ENCODE measurements around the gene SPHK1.

SPHK1 gene

DNA sequence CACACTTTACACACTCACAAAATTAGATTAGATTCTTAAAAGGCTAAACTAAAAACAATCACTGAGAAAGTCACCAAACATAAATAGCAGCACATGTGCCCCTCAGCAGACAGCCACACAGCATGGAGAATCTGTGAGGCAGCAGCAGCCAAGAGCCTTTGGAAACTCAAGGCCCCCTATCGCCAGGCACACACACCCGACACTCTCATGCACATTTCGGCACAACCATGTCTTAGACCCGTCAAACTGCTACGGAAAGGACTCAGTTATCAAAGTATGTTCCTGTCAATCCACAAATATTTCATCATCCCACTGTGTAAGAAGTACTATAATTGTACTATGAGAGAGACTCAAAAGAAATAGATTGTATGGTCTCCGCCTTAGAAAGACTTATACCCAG, 47.6 kb downstream of the SPHK1 start:
- no peak for TF ChIP-seq EP300 (IDR thresholded peaks at IDR 0.05; ENCODE audit: borderline replicate concordance)
- TF ChIP-seq YY1 (IDR thresholded peaks at IDR 0.05; ENCODE audit: low read depth): no peak
- no peak for TF ChIP-seq ZBTB7A (IDR thresholded peaks at IDR 0.05; ENCODE audit: low read depth)
- TF ChIP-seq CEBPB (IDR thresholded peaks at IDR 0.05): no peak
- TF ChIP-seq, protein P1, sequence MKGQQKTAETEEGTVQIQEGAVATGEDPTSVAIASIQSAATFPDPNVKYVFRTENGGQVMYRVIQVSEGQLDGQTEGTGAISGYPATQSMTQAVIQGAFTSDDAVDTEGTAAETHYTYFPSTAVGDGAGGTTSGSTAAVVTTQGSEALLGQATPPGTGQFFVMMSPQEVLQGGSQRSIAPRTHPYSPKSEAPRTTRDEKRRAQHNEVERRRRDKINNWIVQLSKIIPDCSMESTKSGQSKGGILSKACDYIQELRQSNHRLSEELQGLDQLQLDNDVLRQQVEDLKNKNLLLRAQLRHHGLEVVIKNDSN (IDR thresholded peaks at IDR 0.05): no peak
- TF ChIP-seq EGR1 (IDR thresholded peaks at IDR 0.05): no peak
- TF ChIP-seq, protein P2, sequence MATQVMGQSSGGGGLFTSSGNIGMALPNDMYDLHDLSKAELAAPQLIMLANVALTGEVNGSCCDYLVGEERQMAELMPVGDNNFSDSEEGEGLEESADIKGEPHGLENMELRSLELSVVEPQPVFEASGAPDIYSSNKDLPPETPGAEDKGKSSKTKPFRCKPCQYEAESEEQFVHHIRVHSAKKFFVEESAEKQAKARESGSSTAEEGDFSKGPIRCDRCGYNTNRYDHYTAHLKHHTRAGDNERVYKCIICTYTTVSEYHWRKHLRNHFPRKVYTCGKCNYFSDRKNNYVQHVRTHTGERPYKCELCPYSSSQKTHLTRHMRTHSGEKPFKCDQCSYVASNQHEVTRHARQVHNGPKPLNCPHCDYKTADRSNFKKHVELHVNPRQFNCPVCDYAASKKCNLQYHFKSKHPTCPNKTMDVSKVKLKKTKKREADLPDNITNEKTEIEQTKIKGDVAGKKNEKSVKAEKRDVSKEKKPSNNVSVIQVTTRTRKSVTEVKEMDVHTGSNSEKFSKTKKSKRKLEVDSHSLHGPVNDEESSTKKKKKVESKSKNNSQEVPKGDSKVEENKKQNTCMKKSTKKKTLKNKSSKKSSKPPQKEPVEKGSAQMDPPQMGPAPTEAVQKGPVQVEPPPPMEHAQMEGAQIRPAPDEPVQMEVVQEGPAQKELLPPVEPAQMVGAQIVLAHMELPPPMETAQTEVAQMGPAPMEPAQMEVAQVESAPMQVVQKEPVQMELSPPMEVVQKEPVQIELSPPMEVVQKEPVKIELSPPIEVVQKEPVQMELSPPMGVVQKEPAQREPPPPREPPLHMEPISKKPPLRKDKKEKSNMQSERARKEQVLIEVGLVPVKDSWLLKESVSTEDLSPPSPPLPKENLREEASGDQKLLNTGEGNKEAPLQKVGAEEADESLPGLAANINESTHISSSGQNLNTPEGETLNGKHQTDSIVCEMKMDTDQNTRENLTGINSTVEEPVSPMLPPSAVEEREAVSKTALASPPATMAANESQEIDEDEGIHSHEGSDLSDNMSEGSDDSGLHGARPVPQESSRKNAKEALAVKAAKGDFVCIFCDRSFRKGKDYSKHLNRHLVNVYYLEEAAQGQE (IDR thresholded peaks at IDR 0.05; ENCODE audit: low read depth): no peak
- TF ChIP-seq, protein P3, sequence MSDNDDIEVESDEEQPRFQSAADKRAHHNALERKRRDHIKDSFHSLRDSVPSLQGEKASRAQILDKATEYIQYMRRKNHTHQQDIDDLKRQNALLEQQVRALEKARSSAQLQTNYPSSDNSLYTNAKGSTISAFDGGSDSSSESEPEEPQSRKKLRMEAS (IDR thresholded peaks at IDR 0.05): no peak
- TF ChIP-seq TEAD4 (IDR thresholded peaks at IDR 0.05): no peak
- no peak for TF ChIP-seq FOXM1 (IDR thresholded peaks at IDR 0.05; ENCODE audit: borderline replicate concordance, low read depth)
- TF ChIP-seq CREB1 (IDR thresholded peaks at IDR 0.05; ENCODE audit: low read depth): no peak
- no peak for TF ChIP-seq NFIC (IDR thresholded peaks at IDR 0.05)
- no peak for TF ChIP-seq TCF12 (IDR thresholded peaks at IDR 0.05; ENCODE audit: low read depth)
- no peak for TF ChIP-seq RAD21 (IDR thresholded peaks at IDR 0.05; ENCODE audit: low read depth)
- TF ChIP-seq TAF1 (IDR thresholded peaks at IDR 0.05; ENCODE audit: low read depth): no peak

DNA sequence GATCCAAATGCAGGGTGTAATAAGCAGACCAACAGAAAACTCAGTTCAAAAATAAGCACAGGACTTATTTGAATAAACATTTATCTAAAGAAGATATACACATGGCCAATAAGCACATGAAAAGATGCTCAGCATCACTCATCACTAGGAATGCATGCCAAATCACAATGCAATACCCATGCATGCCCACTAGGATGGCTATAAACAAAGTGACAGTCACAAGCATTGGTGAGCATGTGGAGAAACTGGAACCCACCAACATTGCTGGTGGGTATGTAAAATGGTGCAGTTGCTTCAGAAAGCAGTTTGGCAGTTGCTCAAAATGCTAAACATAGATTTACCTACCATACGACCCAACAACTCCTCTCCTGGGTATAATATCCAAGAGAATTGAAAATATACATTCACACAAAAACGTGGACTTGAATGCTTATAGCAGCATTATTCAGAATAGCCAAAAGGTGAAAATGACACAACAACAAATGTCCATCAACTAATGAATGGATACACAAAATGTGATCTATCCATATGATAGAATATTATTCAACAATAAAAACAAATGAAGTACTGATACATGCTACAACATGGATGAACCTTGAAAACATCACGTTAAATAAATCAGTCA, 48.4 kb downstream of the SPHK1 start:
- no peak for TF ChIP-seq EP300 (IDR thresholded peaks at IDR 0.05; ENCODE audit: borderline replicate concordance)
- TF ChIP-seq ZBTB7A (IDR thresholded peaks at IDR 0.05; ENCODE audit: low read depth): no peak
- no peak for TF ChIP-seq TCF12 (IDR thresholded peaks at IDR 0.05; ENCODE audit: low read depth)
- TF ChIP-seq YY1 (IDR thresholded peaks at IDR 0.05; ENCODE audit: low read depth): no peak
- no peak for TF ChIP-seq TEAD4 (IDR thresholded peaks at IDR 0.05)
- TF ChIP-seq RAD21 (IDR thresholded peaks at IDR 0.05; ENCODE audit: low read depth): no peak
- TF ChIP-seq, protein P3 (IDR thresholded peaks at IDR 0.05): no peak
- no peak for TF ChIP-seq CEBPB (IDR thresholded peaks at IDR 0.05)
- no peak for TF ChIP-seq NFIC (IDR thresholded peaks at IDR 0.05)
- TF ChIP-seq TAF1 (IDR thresholded peaks at IDR 0.05; ENCODE audit: low read depth): no peak
- TF ChIP-seq CREB1 (IDR thresholded peaks at IDR 0.05; ENCODE audit: low read depth): no peak
- TF ChIP-seq, protein P2 (IDR thresholded peaks at IDR 0.05; ENCODE audit: low read depth): no peak
- TF ChIP-seq FOXM1 (IDR thresholded peaks at IDR 0.05; ENCODE audit: borderline replicate concordance, low read depth): no peak
- TF ChIP-seq EGR1 (IDR thresholded peaks at IDR 0.05): no peak
- TF ChIP-seq, protein P1 (IDR thresholded peaks at IDR 0.05): no peak

DNA sequence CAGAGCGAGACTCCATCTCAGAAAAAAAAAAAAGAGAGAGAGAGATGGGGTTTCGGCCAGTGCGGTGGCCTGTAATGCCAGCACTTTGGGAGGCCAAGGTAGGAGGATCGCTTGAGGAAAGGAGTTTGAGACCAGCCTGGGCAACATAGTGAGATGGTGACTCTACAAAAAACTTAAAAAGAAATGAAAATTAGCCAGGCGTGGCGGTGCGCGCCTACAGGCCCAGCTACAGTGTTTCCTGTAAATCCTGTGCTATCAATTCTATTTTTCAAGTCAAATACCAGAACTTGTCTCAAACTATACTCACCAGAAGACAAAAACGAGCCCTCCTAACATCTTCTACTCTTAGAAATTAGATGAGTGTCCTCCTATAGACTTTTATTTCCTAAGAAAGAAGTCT, 49.3 kb downstream of the SPHK1 start:
- TF ChIP-seq TEAD4 (IDR thresholded peaks at IDR 0.05): no peak
- TF ChIP-seq, protein P3 (IDR thresholded peaks at IDR 0.05): no peak
- TF ChIP-seq ZBTB7A (IDR thresholded peaks at IDR 0.05; ENCODE audit: low read depth): no peak
- no peak for TF ChIP-seq CEBPB (IDR thresholded peaks at IDR 0.05)
- TF ChIP-seq, protein P1 (IDR thresholded peaks at IDR 0.05): no peak
- TF ChIP-seq EGR1 (IDR thresholded peaks at IDR 0.05): no peak
- TF ChIP-seq YY1 (IDR thresholded peaks at IDR 0.05; ENCODE audit: low read depth): no peak

DNA sequence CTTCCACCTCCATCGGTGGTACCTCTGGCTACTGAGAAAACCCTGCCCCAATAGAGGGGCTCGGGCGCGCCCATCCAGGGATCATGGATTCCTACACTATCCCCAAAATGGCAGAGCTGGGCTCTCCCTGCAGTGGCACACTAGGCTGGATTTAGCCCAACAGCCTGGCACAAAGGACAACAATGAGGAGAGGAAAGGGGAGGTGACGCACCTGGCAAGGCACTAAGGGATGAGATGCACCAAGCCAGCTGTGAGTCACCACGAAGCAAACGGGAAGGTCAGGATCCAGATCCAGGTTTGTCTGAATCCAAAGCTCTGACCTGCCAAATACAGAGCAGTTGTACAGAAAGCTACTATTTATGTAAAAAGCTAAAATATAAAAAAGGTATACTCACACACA, 50.5 kb downstream of the SPHK1 start:
- TF ChIP-seq, protein P3 (IDR thresholded peaks at IDR 0.05): no peak

DNA sequence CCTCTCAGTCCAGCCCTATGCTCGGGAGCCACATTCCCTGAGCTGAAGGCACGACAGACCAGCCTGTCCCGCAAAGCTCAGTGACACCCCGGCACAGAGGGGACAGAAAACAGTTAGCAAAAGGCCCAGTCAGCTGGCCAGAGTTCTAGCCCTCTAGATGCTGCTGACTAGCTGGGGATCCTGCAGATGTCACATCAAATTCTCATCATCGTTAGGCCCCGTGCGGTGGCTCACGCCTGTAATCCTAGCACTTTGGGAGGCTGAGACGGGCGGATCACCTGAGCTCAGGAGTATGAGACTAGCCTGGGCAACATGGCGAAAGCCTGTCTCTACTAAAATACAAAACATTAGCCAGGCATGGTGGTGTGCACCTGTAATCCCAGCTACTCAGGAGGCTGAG, 51.3 kb downstream of the SPHK1 start:
- TF ChIP-seq, protein P2 (IDR thresholded peaks at IDR 0.05; ENCODE audit: low read depth): no peak
- no peak for TF ChIP-seq CEBPB (IDR thresholded peaks at IDR 0.05)
- TF ChIP-seq, protein P1 (IDR thresholded peaks at IDR 0.05): no peak
- no peak for TF ChIP-seq NFIC (IDR thresholded peaks at IDR 0.05)
- TF ChIP-seq EP300 (IDR thresholded peaks at IDR 0.05; ENCODE audit: borderline replicate concordance): no peak
- no peak for TF ChIP-seq CREB1 (IDR thresholded peaks at IDR 0.05; ENCODE audit: low read depth)
- no peak for TF ChIP-seq TAF1 (IDR thresholded peaks at IDR 0.05; ENCODE audit: low read depth)
- TF ChIP-seq ZBTB7A (IDR thresholded peaks at IDR 0.05; ENCODE audit: low read depth): no peak
- no peak for TF ChIP-seq YY1 (IDR thresholded peaks at IDR 0.05; ENCODE audit: low read depth)

Measured in Ishikawa (cell line).